Sciatic nerve (tissue), 2 donors: ENCODE measurements around the gene RECQL5. TPM values are rescaled to one million over a fixed set of nuclear protein-coding genes. Genes with fewer than 3 reads are reported as not detected.

ENCODE experiments used
- ATAC-seq: fragments of 200-7000 bp; cut with Tn5 transposase; one replicate; pipeline ENCODE4 v1.9.1; 2020; ENCODE audit warnings: mild to moderate bottlenecking, moderate library complexity
- DNase-seq: peaks from one replicate; pipeline ENCODE4 v3.0.0-alpha.2; 2020; ENCODE audit warnings: low spot score
- intact Hi-C: fragments of 100-400 bp; cut with DNase I; formaldehyde crosslinking; loops from one replicate; pipeline ENCODE4 v1.14.2; 2022
- total RNA-seq: library from RNA; stranded (reverse); fragmentation: NEBNext Ultra II Directional; extraction: Animal tissue kit (Norgen Biotek cat#: 25700); gene quantifications from one replicate; pipeline ENCODE4 v1.2.1, GENCODE V29; 2021
- donor health status: DM: no; HTN: no; CAD: no.
- donor health status: DM: no; HTN: no; CAD: no.

Gene RECQL5
- 35.2 TPM for total RNA-seq

DNA sequence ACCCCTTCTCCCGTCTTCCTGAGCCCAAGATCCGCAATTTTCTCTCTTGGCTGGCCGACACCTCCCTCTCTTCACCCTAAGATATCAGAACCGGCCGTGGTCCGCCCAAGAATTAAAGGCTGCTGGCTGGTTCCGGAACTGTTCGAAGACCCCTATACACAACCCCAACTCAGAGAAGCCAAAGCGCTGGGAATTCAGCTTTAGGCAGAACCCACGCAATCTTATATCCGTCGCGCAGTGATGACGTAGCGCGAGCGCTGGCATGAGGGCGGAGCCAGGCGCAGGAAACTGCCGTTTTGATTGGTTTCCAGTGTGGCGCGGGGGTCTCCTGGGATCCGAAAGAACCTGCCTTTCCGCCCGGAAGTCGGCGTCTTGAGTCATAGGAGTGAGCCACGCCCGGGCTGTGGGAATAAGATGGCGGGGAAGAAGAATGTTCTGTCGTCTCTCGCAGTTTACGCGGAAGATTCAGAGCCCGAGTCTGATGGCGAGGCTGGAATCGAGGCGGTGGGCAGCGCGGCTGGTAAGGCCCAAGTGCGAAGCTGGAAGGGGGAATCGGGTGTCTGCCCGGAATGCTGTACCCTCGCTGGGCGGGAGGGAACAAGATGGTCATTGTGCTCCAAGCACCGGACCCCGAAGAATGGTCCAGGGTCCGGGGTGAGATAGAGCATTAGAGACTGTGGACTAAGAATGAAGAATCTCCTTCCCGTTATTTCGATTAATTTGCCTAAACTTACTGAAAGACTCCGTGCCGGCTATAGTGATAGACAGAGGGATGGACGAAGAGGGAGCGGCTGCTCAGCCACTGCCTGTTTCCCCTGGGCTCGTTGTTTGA is at the start of gene RECQL5, which contains the start of gene SAP30BP:
TSS of gene RECQL5 (minus strand) at position 196 of the 832 bp plus-strand sequence. CDS start 597 bp downstream, outside the sequence.
TSS of gene SAP30BP (plus strand) at position 380 of the 832 bp plus-strand sequence. CDS start at position 415, 35 bp downstream.
- intact Hi-C loops, result no loop called here
- peak; percentile 100 for ATAC-seq
- peak; percentile 98 for DNase-seq

- no peak for ATAC-seq
- DNase-seq, result no peak
- intact Hi-C loops, result no loop called here
These were observed 45.5 kb upstream of the RECQL5 start for GRCh38 chr17:75712446-75712845.

GRCh38 chr17:75707079-75707571 is 40.2 kb upstream of the RECQL5 start:
- intact Hi-C loops, result no loop called here
- ATAC-seq (peak; percentile 77), DNase-seq (no peak)

DNA sequence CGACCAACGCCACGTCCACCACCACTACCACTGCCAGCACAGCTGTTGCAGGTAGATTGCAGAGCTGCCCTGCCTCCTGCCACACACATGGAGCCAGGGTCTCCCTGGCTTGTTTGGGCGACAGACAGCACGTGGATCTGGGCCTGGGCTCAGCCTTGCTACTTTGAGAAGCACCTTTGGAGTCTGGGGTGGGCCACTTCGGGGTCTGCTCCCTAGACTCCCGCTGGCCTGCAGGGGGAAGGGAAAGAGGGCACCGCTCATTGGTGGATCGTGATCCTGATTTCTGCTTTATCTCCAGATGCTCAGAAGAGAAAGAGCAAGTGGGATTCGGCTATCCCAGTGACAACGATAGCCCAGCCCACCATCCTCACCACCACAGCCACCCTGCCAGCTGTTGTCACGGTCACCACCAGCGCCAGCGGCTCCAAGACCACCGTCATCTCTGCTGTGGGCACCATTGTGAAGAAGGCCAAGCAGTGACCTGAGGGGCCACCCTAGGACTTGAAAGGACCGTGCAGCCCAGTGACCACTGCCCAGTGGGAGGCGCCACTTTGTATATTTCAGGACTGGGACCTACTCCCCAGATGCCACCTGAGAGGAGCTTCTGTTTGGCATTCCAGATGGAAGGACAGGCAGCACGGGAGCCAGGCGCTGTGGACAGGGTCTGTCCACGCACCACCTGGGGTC is 39.2 kb upstream of the RECQL5 start:
- DNase-seq, result no peak
- ATAC-seq, result no peak
- intact Hi-C loops, result no loop called here

DNA sequence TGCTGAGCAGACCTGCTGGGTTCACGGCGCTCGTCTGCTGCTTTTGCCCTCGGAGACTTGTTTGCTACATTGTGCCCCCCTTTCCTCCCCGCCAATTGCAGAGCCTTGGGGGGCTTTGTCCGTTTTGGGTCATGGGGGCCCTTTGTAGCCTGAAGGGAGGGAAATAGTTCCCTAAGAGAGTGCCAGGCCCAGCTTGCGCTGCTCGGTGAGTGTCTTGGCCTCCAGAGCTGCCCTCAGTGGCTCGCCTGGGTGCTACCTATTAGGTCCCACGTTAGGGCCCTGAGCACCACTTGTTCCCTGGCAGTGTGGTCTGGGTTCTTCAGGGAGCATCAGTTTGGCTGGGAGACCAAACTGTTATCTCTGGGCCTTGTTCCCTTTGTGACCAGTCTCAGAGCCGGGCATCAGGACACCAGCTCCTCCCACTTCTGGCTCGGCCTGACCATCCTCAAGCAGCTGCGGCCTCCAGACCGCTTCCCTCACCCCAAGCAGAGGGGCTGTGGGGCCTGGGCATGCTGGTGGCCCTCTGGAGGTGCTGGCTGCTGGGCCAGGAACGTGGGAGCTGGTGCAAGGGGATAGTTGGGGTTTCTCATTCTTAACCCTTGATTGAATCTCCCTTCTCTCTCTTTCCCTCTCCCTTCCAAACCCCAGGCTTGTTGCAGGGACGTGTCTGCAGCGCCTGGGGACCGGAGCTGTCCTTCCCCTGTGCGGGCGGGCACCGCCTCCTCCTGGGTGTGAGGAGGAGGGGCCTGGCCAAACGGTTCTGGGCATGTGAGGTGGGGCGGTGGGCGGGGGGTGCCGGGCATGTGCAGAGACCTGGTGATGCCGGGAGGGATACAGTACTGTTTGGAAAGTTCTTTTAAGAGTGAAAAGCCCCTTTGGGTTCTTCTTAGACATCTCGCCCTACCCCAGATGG is 38.3 kb upstream of the RECQL5 start:
- intact Hi-C loops, result no loop called here
- ATAC-seq, result no peak
- no peak for DNase-seq

DNA sequence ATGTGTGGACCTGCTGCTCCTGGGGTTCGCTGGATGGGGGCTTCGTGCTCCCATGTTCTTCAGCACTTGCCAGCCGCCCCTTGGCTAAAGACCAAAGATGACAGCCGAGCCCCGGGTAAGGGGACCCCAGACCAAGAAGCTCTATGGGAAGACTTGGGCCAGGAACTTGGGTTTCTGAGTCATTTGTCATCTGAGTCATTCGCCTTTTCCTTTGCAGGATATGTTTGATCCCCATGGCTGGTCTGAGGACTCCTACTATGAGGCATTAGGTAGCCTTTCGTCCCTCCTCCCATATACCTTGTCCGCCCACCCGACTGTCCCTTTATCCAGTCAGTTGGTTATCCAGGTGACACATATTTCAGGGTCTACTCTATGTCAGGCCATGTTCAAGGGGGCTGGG is 36.6 kb upstream of the RECQL5 start:
- DNase-seq (no peak), ATAC-seq (no peak)
- intact Hi-C loops, result no loop called here

- no peak for ATAC-seq
These were observed 36.2 kb upstream of the RECQL5 start for GRCh38 chr17:75703191-75703590.

GRCh38 chr17:75701288-75701687 is 34.3 kb upstream of the RECQL5 start:
- ATAC-seq, result no peak
- intact Hi-C loops, result no loop called here
- no peak for DNase-seq

More at GRCh38 chr17:75703191-75703590, 36.2 kb upstream of the RECQL5 start:
- intact Hi-C loops, result no loop called here
- no peak for DNase-seq

- DNase-seq, result no peak
- intact Hi-C loops, result no loop called here
- no peak for ATAC-seq
These were observed 31.7 kb upstream of the RECQL5 start for GRCh38 chr17:75698659-75699058.

GRCh38 chr17:75697651-75698291 is 30.8 kb upstream of the RECQL5 start:
- ATAC-seq (peak; percentile 73), DNase-seq (no peak)
- intact Hi-C loops, result no loop called here

DNA sequence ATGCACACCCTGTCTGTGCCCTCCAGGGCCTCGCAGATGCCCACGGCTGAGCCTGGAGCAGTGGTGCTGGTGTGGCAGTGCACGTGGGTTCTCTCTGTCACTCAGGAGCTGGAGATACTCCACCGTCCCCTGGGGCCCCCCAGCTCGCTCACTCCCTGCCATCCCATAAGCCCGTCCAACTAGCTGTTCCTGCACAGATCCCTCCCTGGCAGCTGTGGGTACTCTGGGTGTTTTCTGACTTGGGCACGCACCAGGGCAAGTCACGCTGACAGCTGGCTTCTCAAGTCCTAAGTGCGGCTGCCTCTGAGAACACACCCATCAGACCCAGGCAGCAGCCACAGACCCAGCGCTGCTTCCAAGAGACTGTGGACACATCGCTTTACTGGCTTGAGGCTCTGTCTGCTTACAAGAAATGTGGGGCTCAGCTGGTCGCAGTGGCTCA is 28.9 kb upstream of the RECQL5 start:
- intact Hi-C loops, result no loop called here
- no peak for DNase-seq

DNA sequence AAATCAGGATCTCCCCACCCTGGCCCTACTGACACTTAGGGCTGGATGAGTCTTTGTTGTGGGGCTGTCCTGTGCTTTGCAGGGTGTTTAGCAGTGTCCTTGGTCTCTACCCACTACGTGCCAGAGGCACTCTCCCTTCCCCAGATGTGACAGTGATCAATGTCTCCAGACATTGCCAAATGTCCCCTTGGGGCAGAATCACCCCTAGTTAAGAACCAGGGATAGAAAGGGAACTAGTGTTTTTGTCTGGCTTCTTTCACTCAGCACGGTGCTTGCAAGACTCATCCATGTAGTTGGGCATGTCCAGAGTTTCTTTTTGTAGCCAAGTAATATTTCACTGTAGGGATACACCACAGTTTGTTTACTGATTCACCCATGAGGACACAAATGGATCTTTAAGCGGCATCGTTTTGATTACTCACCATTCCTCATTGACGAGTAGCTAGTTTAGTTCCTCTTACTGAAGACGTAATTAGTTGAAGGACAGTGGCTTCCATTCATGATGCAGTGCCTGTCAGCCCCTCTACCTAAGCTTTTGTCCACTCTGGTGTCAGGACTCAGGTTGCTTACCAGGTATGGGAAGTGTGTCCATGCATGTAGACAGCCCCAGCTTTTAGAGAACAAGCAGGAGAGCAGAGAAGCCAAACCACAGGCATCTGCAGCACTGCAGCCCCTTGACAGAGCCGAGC is 28.3 kb upstream of the RECQL5 start:
- DNase-seq, result no peak
- no peak for ATAC-seq

More for the DNA sequence above, 28.9 kb upstream of the RECQL5 start:
- ATAC-seq, result no peak

DNA sequence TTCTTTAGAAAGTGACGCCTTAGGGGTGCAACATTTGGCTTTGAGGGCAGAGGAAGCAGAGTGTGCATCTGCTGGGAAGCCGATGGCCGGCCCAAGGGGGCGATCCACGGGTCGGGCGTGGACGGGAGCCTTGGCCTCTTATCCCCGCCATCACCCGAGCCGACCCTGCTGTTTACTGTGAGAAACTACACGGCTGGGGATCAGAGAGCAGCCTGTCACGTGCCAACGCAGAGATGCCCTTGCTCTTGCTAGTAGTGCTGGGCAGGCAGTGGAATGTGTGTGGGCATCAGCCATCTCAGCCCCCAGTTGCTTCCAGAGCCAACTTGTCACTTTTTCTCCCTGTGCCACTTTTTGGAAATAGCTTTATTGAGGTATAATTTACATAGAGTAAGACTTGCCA is 27.6 kb upstream of the RECQL5 start:
- no peak for DNase-seq

More for the DNA sequence above, 28.3 kb upstream of the RECQL5 start:
- intact Hi-C loops, result no loop called here

DNA sequence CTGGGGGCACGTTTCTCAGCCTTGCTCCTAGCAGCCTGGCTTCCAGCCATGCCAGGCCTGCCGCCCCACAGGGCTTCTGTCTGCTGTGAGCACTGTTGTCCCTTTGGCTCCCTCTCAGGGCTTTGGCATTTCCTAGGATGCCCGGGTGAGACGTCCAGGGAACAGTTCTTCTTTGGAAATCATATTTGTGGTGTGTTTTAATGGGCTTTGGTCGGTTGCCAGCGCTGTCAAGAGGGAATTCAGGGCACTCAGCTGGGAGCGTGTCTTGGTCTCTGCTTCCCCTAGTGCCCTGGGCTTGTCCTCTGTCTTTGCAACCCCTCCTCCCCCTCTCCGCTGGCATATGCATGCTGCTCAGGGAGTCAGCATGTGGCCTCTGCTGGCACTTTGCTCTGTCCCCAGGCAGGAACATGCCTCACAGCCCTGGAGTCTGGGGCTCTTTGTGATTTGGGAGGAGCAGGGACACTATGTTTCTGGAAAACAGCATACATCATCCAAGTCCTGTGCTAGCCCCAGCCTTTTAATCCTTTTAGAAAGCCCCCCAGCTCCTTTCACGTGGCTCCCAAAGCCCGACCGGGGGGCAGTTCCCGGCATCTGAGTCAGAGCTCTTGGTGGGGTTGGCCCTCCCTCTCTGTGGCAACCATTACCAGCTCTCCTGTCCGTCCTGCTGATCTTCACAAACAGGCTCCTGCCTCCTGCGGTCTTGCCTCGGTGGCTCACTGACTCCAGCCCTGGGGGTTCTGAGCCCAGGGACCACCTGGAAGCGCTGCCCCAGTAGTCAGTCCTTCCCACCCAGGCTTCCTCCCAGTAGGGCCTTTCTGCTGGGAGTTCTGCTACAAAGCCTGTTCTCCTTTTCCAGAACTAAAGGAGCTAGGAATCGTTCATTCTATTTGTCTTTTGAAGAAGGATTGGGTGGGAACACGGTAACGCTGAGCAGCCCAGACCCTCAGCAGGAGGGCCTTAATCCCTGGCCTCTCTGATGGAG is 26.8 kb upstream of the RECQL5 start:
- ATAC-seq, result peak; percentile 73
- intact Hi-C loops, result no loop called here
- DNase-seq, result peak; percentile 89

More for the DNA sequence above, 27.6 kb upstream of the RECQL5 start:
- intact Hi-C loops, result no loop called here
- peak; percentile 5 for ATAC-seq

DNA sequence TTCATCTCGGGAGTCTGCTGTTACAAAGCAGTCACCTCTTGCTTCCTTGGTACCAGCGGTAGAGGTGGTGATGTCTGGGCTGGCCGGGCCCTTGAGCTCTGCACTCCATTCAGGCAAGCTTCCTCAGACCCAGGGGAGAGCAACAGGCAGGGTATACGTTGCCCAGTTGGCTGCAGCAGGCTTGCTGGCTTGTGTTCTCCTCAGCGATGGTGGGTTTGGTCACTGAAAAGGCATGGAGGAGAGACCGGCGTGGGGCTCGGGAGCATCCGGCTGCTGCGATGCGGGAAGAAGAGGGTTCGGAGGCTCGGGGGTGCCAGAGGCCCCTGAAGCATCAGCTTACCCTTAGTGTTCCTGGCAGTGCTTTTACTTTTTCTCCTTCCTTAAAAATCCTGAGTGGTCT is 26.0 kb upstream of the RECQL5 start:
- ATAC-seq (no peak), DNase-seq (peak; percentile 27)
- intact Hi-C loops, result no loop called here

GRCh38 chr17:75691801-75692626 is 25.1 kb upstream of the RECQL5 start:
- DNase-seq, result peak; percentile 60
- intact Hi-C loops, result no loop called here
- ATAC-seq, result no peak
